NCI-H524 (cell line): ENCODE data around the gene POLR1F.
"Not testable (repeated sequence)": the region's sequence is repeated elsewhere in the genome, so short reads cannot be mapped to it uniquely, and the experiment has no call there.

Experiments
- DNase-seq, 2 experiments: peaks; one replicate each; lab custom pipeline; 2025; lab: John Stamatoyannopoulos, UW

Gene POLR1F

GRCh38 chr7:19708397-19709248, at the start of gene POLR1F:
TSS of gene POLR1F (minus strand) at chr7:19709037. CDS start at chr7:19709016, 21 bp downstream.
- peak; percentile 88 to 95 for DNase-seq

- peak; percentile 7 to 58 for DNase-seq
Measured at GRCh38 chr7:19754521-19755116, 45.8 kb upstream of the POLR1F start.

GRCh38 chr7:19752020-19752419, 43.2 kb upstream of the POLR1F start:
- DNase-seq: no peak

- DNase-seq: no peak
Measured at GRCh38 chr7:19749658-19750057, 40.8 kb upstream of the POLR1F start.

GRCh38 chr7:19747740-19748339, 39.0 kb upstream of the POLR1F start:
- DNase-seq: peak; percentile 3 to 60

- DNase-seq: no peak
Measured at GRCh38 chr7:19744075-19744474, 35.2 kb upstream of the POLR1F start.

- DNase-seq: no peak
Measured at GRCh38 chr7:19728716-19729115, 19.9 kb upstream of the POLR1F start.

- no peak for DNase-seq
Measured at GRCh38 chr7:19725770-19726169, 16.9 kb upstream of the POLR1F start.

- DNase-seq: no peak
Measured at GRCh38 chr7:19715499-19715898, 6.7 kb upstream of the POLR1F start.

GRCh38 chr7:19713676-19714075, 4.8 kb upstream of the POLR1F start:
- DNase-seq: peak in 1 of 2 experiments; percentile 51

- no peak for DNase-seq
Measured at GRCh38 chr7:19709249-19709578, 377 bp upstream of the POLR1F start.

- no peak for DNase-seq
Measured at GRCh38 chr7:19707240-19707639, 1.6 kb downstream of the POLR1F start.

GRCh38 chr7:19705663-19706062, 3.2 kb downstream of the POLR1F start:
- DNase-seq: no peak

GRCh38 chr7:19701471-19701870, 7.4 kb downstream of the POLR1F start:
- DNase-seq: no peak

- no peak for DNase-seq
Measured at GRCh38 chr7:19700936-19701335, 7.9 kb downstream of the POLR1F start.

GRCh38 chr7:19698331-19698730, 10.5 kb downstream of the POLR1F start:
- DNase-seq: no peak

GRCh38 chr7:19696926-19697325, 11.9 kb downstream of the POLR1F start:
- no peak for DNase-seq

GRCh38 chr7:19692111-19692828, 16.6 kb downstream of the POLR1F start:
- DNase-seq: no peak

GRCh38 chr7:19690736-19691135, 18.1 kb downstream of the POLR1F start:
- DNase-seq: no peak

- not testable (repeated sequence) for DNase-seq
Measured at GRCh38 chr7:19689130-19689529, 19.7 kb downstream of the POLR1F start.

- DNase-seq: no peak
Measured at GRCh38 chr7:19681596-19681995, 27.2 kb downstream of the POLR1F start.

- DNase-seq: no peak
Measured at GRCh38 chr7:19677180-19677579, 31.7 kb downstream of the POLR1F start.

- DNase-seq: no peak
Measured at GRCh38 chr7:19675816-19676215, 33.0 kb downstream of the POLR1F start.
